C4-2B (cell line): Measurements from ENCODE around the gene ASXL2.

Experiments
- ZFX ChIP-seq: fragments of 450-650 bp; IDR thresholded peaks from 2 replicates; pipeline ENCODE4 v1.6.1; 2017
- TF ChIP-seq, protein P1 (sequence below): fragments of 450-650 bp; conservative IDR thresholded peaks from 2 replicates; pipeline ENCODE4 v1.5.1; 2017; ENCODE audit warnings: mild to moderate bottlenecking

GRCh38 chr2:25831746-25832449 is 46.4 kb downstream of the ASXL2 start:
- TF ChIP-seq, protein P1, sequence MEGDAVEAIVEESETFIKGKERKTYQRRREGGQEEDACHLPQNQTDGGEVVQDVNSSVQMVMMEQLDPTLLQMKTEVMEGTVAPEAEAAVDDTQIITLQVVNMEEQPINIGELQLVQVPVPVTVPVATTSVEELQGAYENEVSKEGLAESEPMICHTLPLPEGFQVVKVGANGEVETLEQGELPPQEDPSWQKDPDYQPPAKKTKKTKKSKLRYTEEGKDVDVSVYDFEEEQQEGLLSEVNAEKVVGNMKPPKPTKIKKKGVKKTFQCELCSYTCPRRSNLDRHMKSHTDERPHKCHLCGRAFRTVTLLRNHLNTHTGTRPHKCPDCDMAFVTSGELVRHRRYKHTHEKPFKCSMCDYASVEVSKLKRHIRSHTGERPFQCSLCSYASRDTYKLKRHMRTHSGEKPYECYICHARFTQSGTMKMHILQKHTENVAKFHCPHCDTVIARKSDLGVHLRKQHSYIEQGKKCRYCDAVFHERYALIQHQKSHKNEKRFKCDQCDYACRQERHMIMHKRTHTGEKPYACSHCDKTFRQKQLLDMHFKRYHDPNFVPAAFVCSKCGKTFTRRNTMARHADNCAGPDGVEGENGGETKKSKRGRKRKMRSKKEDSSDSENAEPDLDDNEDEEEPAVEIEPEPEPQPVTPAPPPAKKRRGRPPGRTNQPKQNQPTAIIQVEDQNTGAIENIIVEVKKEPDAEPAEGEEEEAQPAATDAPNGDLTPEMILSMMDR = no peak
- TF ChIP-seq ZFX = no peak
